ENCODE results near the gene SLC9A3.

Gene SLC9A3

DNA sequence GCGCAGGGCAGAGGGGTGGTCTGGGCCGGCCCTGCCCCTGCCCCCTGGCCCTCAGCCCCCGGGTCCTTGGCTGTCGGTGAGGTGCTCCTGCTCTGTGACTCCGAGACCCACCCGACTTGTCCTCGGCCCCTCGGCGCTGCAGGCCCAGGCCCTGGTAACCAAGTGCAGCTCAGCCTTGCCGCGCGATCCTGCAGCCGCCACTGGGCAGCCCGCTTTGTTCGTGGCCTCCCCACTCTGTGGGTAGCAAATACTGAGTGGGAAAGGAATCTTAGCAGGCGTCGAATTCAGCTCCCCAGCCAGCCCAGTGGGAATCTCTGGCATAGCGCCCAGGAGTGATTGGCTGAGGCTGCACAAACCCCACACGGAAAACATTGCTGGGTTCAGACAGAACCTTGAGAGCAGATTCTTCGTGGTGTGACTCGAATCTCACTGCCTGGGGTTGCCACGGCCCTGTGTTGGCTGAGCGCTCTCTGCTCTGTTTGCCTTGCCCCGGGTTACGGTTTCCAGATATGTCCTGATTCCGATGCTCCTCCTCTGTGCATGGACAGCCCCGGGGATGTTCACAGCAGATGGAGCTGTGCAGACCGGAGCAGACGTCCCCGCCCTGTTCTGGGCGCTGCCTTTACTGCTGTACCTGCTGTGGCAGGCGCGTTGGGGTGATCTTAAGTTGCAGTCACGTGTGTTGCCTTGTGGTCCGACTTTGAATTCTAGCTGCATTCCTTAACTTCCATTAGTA lies 94.6 kb downstream of the SLC9A3 start:
- TF ChIP-seq, protein P1, sequence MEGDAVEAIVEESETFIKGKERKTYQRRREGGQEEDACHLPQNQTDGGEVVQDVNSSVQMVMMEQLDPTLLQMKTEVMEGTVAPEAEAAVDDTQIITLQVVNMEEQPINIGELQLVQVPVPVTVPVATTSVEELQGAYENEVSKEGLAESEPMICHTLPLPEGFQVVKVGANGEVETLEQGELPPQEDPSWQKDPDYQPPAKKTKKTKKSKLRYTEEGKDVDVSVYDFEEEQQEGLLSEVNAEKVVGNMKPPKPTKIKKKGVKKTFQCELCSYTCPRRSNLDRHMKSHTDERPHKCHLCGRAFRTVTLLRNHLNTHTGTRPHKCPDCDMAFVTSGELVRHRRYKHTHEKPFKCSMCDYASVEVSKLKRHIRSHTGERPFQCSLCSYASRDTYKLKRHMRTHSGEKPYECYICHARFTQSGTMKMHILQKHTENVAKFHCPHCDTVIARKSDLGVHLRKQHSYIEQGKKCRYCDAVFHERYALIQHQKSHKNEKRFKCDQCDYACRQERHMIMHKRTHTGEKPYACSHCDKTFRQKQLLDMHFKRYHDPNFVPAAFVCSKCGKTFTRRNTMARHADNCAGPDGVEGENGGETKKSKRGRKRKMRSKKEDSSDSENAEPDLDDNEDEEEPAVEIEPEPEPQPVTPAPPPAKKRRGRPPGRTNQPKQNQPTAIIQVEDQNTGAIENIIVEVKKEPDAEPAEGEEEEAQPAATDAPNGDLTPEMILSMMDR (IDR thresholded peaks at IDR 0.05; ENCODE audit: control extremely low read depth, extremely low read depth, low read depth, missing control alignments): no peak
- POLR2A ChIA-PET: no interaction called here
- DNase-seq (ENCODE audit: extremely low spot score): no peak
- CTCF ChIA-PET: interaction anchor here (1.2 to 10.6 kb wide), 10 partner anchors 8 to 241 kb away, joined by 3 to 123 read pairs (median 8); partner anchors contain the start of gene EXOC3

DNA sequence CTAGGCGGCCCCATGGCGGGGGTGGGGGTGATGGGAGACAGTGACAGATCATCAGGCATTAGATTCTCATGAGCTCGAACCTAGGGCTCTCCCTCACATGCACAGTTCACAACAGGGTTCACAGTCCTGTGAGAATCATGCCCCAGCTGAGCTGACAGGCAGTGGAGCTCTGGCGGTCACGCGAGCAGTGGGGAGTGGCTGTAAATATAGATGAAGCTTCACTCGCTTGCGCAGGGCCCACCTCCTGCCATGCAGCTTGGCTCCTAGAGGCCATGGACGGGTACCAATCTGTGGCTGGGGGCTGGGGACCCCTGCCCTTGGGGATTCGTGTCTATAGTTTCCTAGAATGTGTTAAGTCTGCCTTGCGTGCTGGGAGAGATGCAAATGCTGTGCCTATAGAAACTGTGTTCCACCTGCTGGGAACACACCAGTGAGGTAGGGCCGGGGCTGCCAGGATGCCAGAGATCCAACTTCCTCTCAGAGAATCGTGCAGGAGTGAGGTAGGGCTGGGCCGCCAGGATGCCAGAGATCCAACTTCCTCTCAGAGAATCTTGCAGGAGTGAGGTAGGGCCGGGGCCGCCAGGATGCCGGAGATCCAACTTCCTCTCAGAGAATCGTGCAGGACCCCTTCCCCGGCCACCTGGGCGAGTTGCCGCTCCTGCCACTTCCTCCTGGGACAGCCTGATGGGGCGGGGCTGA lies 95.3 kb downstream of the SLC9A3 start:
- ChIA-PET POLR2A (no interaction called here), CTCF (interaction anchor here (0.8 to 10.6 kb wide), 5 partner anchors 17 to 112 kb away, joined by 3 to 123 read pairs (median 3); partner anchors contain the start of gene EXOC3)
- TF ChIP-seq, protein P1 (IDR thresholded peaks at IDR 0.05; ENCODE audit: control extremely low read depth, extremely low read depth, low read depth, missing control alignments): no peak
- no peak for DNase-seq (ENCODE audit: extremely low spot score)

DNA sequence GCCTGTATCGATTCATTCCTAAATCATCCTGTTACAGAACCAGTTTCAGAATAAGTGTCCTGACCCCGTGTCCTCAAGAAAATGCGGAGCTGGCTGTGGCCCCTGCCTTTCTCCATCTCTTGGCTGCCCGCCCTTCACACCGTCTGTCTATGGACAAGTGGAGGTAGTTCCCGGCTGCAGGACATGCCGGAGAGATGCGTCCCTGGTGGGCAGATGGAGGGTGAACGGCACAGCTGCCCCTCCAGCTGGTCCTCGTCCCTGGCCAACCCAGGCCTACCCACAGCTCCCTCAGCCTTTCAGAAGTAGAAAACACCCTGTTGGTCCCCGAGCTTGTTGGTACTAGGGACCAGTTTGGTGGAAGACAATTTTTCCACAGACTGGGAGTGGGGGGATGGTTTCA lies 96.0 kb downstream of the SLC9A3 start:
- no peak for DNase-seq (ENCODE audit: extremely low spot score)
- ChIA-PET CTCF (interaction anchor here (0.8 to 9.5 kb wide), 4 partner anchors 19 to 111 kb away, joined by 3 to 123 read pairs (median 3); no protein-coding TSS in a partner anchor), POLR2A (interaction anchor here (0.8 kb wide), 1 partner anchor 57 kb away, joined by 3 read pairs; no protein-coding TSS in a partner anchor)
- TF ChIP-seq, protein P1 (IDR thresholded peaks at IDR 0.05; ENCODE audit: control extremely low read depth, extremely low read depth, low read depth, missing control alignments): no peak

DNA sequence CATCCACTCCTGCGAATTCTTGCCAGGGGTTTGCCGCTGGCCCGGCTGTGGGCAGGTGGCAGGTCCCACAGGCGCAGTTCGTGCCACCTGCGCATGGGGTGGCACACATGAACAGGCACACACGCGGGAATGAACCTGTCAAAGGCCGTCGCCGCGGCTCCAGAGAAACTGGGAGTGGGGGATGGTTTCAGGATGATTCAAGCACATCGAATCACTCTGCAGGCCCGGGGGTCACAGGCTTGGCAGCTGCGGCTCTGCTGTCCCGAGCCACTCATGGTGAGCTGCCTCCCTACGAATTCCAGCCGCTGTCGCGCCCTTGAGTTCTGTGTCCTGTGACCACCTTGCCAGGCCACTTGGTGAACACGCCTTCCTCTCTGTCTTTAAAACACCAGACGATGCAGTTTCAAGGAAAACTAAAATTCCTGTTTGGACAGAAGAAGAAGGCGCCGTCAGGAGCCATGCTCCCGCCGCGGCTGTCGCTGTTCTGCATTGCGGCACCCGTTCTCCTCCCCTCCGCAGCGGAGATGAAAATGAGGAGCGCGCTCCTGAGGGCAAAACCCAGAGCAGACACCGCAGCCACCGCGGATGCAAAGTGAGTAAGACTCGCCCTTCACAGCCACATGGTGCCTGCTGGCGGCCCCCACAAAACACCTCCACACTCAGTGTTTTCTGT lies 96.7 kb downstream of the SLC9A3 start:
- TF ChIP-seq, protein P1 (IDR thresholded peaks at IDR 0.05; ENCODE audit: control extremely low read depth, extremely low read depth, low read depth, missing control alignments): no peak
- no peak for DNase-seq (ENCODE audit: extremely low spot score)
- CTCF ChIA-PET: interaction anchor here (0.8 to 9.5 kb wide), 5 partner anchors 9 to 111 kb away, joined by 3 to 123 read pairs (median 3); no protein-coding TSS in a partner anchor
- POLR2A ChIA-PET: interaction anchor here (0.8 kb wide), 1 partner anchor 57 kb away, joined by 3 read pairs; no protein-coding TSS in a partner anchor

DNA sequence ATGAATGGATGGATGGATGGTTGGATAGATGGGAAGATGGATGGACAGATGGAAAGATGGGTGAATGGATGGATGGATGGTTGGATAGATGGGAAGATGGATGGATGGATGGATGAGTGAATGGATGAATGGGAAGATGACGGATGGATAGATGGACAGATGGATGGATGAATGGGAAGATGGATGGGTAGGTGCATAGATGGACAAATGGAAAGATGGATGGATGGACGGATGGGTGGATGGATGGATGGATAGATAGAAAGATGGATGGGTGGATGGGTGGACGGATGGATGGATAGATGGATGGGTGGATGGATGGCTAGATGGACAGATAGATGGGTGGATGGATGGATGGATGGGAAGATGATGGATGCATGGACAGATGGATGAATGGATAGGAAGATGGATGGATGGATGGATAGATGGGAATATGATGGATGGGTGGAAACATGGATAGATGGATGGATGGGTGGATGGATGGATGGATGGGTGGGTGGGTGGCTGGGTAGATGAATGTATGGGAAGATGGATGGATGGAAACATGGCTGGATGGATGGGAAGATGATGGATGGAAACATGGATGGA lies 97.8 kb downstream of the SLC9A3 start:
- ChIA-PET POLR2A (no interaction called here), CTCF (interaction anchor here (0.9 to 9.5 kb wide), 4 partner anchors 8 to 110 kb away, joined by 3 to 123 read pairs (median 14); no protein-coding TSS in a partner anchor)
- no peak for DNase-seq (ENCODE audit: extremely low spot score)
- TF ChIP-seq, protein P1 (IDR thresholded peaks at IDR 0.05; ENCODE audit: control extremely low read depth, extremely low read depth, low read depth, missing control alignments): no peak

DNA sequence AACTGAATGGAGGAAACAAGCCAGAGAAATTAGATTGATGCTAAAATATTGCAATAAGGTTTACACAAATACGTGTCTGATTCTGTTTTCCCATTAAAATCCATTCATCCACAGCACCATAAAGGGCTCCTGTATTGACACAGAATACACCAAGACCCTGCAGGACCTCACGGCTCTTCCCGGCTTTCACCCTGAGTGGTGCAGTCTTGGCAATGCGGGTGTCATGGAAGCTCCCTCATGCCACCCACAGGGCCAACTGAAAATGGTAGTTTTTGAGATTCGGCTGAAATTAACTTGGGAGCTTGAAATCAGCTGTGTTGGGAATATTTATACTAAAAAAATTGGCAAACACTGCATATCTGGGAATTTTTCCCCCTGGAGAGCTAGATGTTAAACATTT lies 98.5 kb downstream of the SLC9A3 start:
- TF ChIP-seq, protein P1 (IDR thresholded peaks at IDR 0.05; ENCODE audit: control extremely low read depth, extremely low read depth, low read depth, missing control alignments): no peak
- CTCF ChIA-PET: interaction anchor here (1.2 to 3.3 kb wide), 6 partner anchors 11 to 109 kb away, joined by 3 to 22 read pairs (median 6); no protein-coding TSS in a partner anchor
- POLR2A ChIA-PET: no interaction called here
- DNase-seq (ENCODE audit: extremely low spot score): no peak
